Sigmoid colon (tissue), 7 donors: Measurements from ENCODE around the gene FGFRL1. TPM values are rescaled to one million over a fixed set of nuclear protein-coding genes. Genes with fewer than 3 reads are reported as not detected.

Source experiments
- DNase-seq: peaks from one replicate; pipeline ENCODE4 v3.0.0-alpha.2; 2019
- H3K27ac ChIP-seq, 4 donors: fragments of 200-600 bp; sonication (generic); one replicate each; pipeline ENCODE4 v1.5.1; 2016 to 2019; ENCODE audit warnings: mild to moderate bottlenecking in 1 of 4
- H3K27me3 ChIP-seq, 3 donors: fragments of 200-600 bp; sonication (generic); one replicate each; pipeline ENCODE4 v1.5.1; 2019; ENCODE audit warnings: mild to moderate bottlenecking in 1 of 3
- H3K36me3 ChIP-seq, 4 donors: fragments of 200-600 bp; sonication (generic); one replicate each; pipeline ENCODE4 v1.5.1; 2016 to 2019
- H3K4me1 ChIP-seq, 4 donors: fragments of 200-600 bp; sonication (generic); one replicate each; pipeline ENCODE4 v1.5.1; 2017 to 2019
- H3K4me3 ChIP-seq, 4 donors: fragments of 200-600 bp; sonication (generic); one replicate each; pipeline ENCODE4 v1.5.1; 2017 to 2019; ENCODE audit warnings: mild to moderate bottlenecking in 2 of 4, moderate library complexity in 1 of 4
- H3K9me3 ChIP-seq, 4 donors: fragments of 200-600 bp in 3 of 4; sonication (generic) in 3 of 4; one replicate each; pipeline versions ENCODE4 v1.5.1 to v1.6.1; 2013 to 2019
- CTCF ChIP-seq, 4 experiments: fragments of 450-650 bp in 3 of 4; fragments of 200-600 bp in 1 of 4; IDR thresholded peaks; one replicate each; pipeline ENCODE4 v1.5.1; 2016 to 2019; ENCODE audit warnings: antibody characterized with exemption in 4 of 4, mild to moderate bottlenecking in 3 of 4, moderate library complexity in 2 of 4
- EP300 ChIP-seq, 4 donors: sonication (generic); formaldehyde crosslinking; IDR thresholded peaks; one replicate each; pipeline ENCODE4 v1.6.1; 2017; ENCODE audit warnings: antibody characterized with exemption in 4 of 4
- POLR2A ChIP-seq, 2 donors: fragments of 450-650 bp; IDR thresholded peaks; one replicate each; pipeline ENCODE4 v1.6.1; 2016; ENCODE audit warnings: antibody characterized with exemption in 2 of 2, mild to moderate bottlenecking in 2 of 2, moderate library complexity in 2 of 2
- POLR2AphosphoS5 ChIP-seq, 4 donors: sonication (generic); formaldehyde crosslinking; IDR thresholded peaks; one replicate each; pipeline ENCODE4 v1.6.1; 2017; ENCODE audit warnings: antibody characterized with exemption in 4 of 4
- WGBS, 2 donors: extraction: QIAGEN DNeasy Blood & Tissue Kit; methylation state at CpG; one replicate each; pipeline ENCODE4 v1.1.7; 2013; 5-methylcytosine and 5-hydroxymethylcytosine counted together
- intact Hi-C: fragments of 100-400 bp; cut with DNase I; formaldehyde crosslinking; loops from one replicate; pipeline ENCODE4 v1.15.1; 2023
- polyA plus RNA-seq, 3 donors: library from polyadenylated mRNA; stranded (reverse); fragments of 200-250 nt; gene quantifications; one replicate each; pipeline ENCODE4 v1.2.3, GENCODE V29; 2013
- total RNA-seq, 4 donors: library from RNA; depleted of rRNA; stranded (reverse); fragments of >200 nt; gene quantifications; one replicate each; pipeline ENCODE4 v1.1.0, GENCODE V29; 2016
- donor health status: healthy with polysubstance abuse.
- donor health status: Bipolar disorder and iron deficiency.
- donor health status: healthy.

Gene FGFRL1
- total and polyA plus RNA-seq, 7 donors = 1.2 to 12.1 (median 6.8) TPM

- intact Hi-C loops = no loop called here
- TF ChIP-seq CTCF (IDR thresholded peaks at IDR 0.05) = no peak
- TF ChIP-seq POLR2AphosphoS5 (IDR thresholded peaks at IDR 0.05) = no peak
- TF ChIP-seq POLR2A (IDR thresholded peaks at IDR 0.05) = no peak
- TF ChIP-seq EP300 (IDR thresholded peaks at IDR 0.05) = no peak
- DNase-seq = no peak
- Histone ChIP-seq H3K9me3 (no peaks in the 10 kb centered on the region), H3K36me3 (no peaks in the 10 kb centered on the region), H3K27ac (no peak overlapping the region), H3K4me1 (peaks cover 0 to 2% (median under 1%) of the 10 kb centered on the region in 4 donors), H3K4me3 (no peak overlapping the region), H3K27me3 (no peaks in the 10 kb centered on the region)
- 86 to 90% methylated on average over 15 of the region's 15 CpGs for WGBS, 2 donors
Measured at GRCh38 chr4:1017706-1018105, 6.3 kb downstream of the FGFRL1 start.

- TF ChIP-seq POLR2AphosphoS5 (IDR thresholded peaks at IDR 0.05) (no peak), EP300 (IDR thresholded peaks at IDR 0.05) (no peak), CTCF (IDR thresholded peaks at IDR 0.05) (no peak), POLR2A (IDR thresholded peaks at IDR 0.05) (no peak)
- no peaks in the 10 kb centered on the region for H3K4me1 ChIP-seq
- H3K9me3 ChIP-seq = no peaks in the 10 kb centered on the region
- no peaks in the 10 kb centered on the region for H3K27me3 ChIP-seq
- 83 to 87% methylated on average over 29 of the region's 29 CpGs for WGBS, 2 donors
- intact Hi-C loops = no loop called here
- no peak for DNase-seq
- H3K27ac ChIP-seq = no peak overlapping the region
- H3K36me3 ChIP-seq = no peaks in the 10 kb centered on the region
- H3K4me3 ChIP-seq = no peak overlapping the region
Measured at GRCh38 chr4:1018147-1019020, 7.0 kb downstream of the FGFRL1 start.

GRCh38 chr4:1019320-1019719 lies 7.9 kb downstream of the FGFRL1 start:
- WGBS, 2 donors = 72 to 74% methylated on average over 9 of the region's 9 CpGs
- Histone ChIP-seq H3K9me3 (no peaks in the 10 kb centered on the region), H3K4me3 (no peak overlapping the region), H3K27ac (no peak overlapping the region), H3K36me3 (peaks cover 0 to 2% (median 0%) of the 10 kb centered on the region in 4 donors), H3K27me3 (no peaks in the 10 kb centered on the region), H3K4me1 (no peaks in the 10 kb centered on the region)
- TF ChIP-seq EP300 (IDR thresholded peaks at IDR 0.05) (no peak), CTCF (IDR thresholded peaks at IDR 0.05) (no peak), POLR2A (IDR thresholded peaks at IDR 0.05) (no peak), POLR2AphosphoS5 (IDR thresholded peaks at IDR 0.05) (no peak)
- no peak for DNase-seq
- intact Hi-C loops = no loop called here

- intact Hi-C loops = no loop called here
Measured at GRCh38 chr4:1019729-1020470, 8.5 kb downstream of the FGFRL1 start.

More at GRCh38 chr4:1019729-1020470, 8.5 kb downstream of the FGFRL1 start:
- DNase-seq = no peak
- Histone ChIP-seq H3K4me3 (no peak overlapping the region), H3K27me3 (no peaks in the 10 kb centered on the region), H3K4me1 (no peaks in the 10 kb centered on the region), H3K36me3 (peaks cover 0 to 8% (median 1%) of the 10 kb centered on the region in 4 donors), H3K27ac (no peak overlapping the region), H3K9me3 (no peaks in the 10 kb centered on the region)
- WGBS, 2 donors = 80 to 90% methylated on average over 23 of the region's 23 CpGs
- no peak for TF ChIP-seq CTCF (IDR thresholded peaks at IDR 0.05)
- no peak for TF ChIP-seq POLR2A (IDR thresholded peaks at IDR 0.05)
- no peak for TF ChIP-seq POLR2AphosphoS5 (IDR thresholded peaks at IDR 0.05)
- TF ChIP-seq EP300 (IDR thresholded peaks at IDR 0.05) = no peak
